ENCODE data around the gene SLC39A13. TPM values are rescaled to one million over a fixed set of nuclear protein-coding genes. Genes with fewer than 3 reads are reported as not detected.

Gene SLC39A13
- total RNA-seq, 1 donor from 2014 or later = 74.6 TPM

DNA sequence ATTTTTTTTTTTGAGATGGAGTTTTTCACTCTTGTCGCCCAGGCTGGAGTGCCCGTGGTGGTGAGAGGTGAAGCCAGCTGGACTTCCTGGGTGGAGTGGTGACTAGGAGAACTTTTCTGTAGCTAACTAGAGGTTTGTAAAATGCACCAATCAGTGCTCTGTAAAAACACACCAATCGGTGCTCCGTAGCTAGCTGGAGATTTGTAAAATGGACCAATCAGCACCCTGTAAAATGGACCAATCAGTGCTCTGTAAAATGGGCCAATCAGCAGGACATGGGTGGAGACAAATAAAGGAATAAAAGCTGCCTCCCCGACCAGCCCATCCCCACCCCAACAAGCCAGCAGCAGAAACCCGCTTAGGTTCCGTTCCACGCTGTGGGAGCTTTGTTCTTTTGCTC, 45.0 kb downstream of the SLC39A13 start:
- no peak for DNase-seq (ENCODE audit: low spot score)

DNA sequence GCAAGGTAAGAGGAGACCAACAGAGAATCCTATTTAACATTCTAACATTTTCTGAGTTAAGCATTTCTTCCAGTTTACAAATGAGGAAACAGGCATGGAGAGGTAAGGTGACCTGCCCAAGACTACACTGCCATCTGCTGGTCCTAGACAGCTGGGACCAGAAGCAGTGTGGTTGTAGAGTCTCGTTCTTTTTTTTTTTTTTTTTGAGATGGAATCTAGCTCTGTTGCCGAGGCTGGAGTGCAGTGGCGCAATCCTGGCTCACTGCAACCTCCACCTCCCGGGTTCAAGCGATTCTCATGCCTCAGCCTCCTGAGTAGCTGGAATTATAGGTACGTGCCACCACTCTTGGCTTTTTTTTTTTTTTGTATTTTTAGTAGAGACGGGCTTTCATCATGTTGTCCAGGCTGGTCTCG, 45.9 kb downstream of the SLC39A13 start:
- peak; percentile 86 for DNase-seq (ENCODE audit: low spot score)

DNA sequence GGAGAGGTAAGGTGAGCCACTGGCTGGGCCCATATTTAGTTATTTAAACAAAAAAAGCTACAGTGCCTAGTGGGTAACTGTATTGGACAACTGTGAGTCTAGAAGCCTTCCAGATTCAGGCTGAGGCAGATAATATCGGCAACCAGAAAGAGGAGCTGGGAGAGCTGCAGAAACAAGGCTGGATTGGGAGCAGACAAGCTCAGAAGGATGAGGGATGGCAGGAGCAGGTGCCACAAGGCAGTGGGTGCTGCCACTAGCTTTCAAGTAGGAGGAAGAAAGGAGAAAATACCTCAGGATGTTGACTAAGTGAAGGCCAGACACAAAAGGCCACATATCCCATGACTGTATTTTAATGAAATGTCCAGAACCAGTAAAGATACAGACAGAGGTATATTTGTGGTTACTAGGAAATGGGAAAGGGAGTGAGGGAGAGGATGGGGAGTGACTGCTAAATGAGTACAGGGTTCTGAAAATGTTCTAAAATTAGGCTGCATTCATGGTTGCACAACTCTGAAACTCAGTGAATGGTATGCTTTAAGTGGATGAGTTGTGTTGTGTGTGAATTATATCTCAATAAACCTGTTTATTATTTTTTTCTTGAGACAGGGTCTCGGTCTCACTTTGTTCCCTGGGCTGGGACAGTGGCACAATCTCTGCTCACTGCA, 52.3 kb downstream of the SLC39A13 start:
- DNase-seq (ENCODE audit: low spot score) = no peak

DNA sequence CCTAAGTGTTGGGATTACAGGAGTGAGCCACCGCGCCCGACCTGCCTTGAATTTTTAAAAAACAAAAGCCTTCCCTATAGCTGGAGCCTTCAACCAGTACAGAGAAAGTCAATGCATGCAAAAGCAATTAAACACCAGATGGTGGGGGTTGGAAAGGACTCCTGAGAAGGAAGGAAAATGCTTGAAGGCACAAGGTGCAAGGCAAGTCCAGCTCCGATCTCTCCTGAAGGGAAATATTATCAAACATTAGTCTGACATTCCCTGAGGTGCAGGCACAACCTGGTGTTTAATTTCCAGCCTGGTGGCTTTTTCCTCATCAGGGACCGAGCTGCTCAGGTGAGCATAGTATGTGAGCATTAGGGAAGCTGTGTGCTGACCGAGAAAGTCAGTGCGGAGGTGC, 53.5 kb downstream of the SLC39A13 start:
- no peak for DNase-seq (ENCODE audit: low spot score)

DNA sequence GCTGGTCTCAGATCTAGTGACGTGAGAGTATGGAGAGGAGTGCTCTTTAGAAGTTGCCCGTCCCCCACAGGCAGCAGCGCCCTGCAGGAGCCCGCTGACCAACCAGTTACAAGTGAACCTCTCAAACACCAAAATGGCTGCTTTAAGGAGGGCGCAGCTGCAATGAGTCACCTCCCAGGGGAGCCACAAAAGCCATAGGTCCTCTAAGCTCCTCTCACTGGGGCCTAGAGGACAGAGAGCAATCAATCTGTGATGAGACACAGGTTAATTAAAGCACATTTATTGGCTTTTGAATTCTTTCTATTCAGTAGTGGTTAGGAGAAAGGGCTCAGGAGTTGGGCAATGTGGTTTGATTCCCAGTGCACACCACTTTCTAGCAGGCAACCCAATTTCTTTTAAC, 56.1 kb downstream of the SLC39A13 start:
- DNase-seq (ENCODE audit: low spot score) = no peak

Other genes starting within 250 kb of the SLC39A13 start
- gene ARFGAP2, start 231.7 kb upstream of the SLC39A13 start, total RNA-seq (ENCODE audit: insufficient read depth, low replicate concordance) = 72.5 TPM
- 23.4 TPM for gene PACSIN3, start 222.2 kb upstream of the SLC39A13 start, total RNA-seq (ENCODE audit: insufficient read depth, low replicate concordance)
- gene DDB2, start 193.6 kb upstream of the SLC39A13 start, total RNA-seq (ENCODE audit: insufficient read depth, low replicate concordance) = 20.7 TPM
- 77.3 TPM for gene ACP2, start 159.8 kb upstream of the SLC39A13 start, total RNA-seq (ENCODE audit: insufficient read depth, low replicate concordance)
- 18.5 TPM for gene NR1H3, start 150.6 kb upstream of the SLC39A13 start, total RNA-seq (ENCODE audit: insufficient read depth, low replicate concordance)
- 25.3 TPM for gene MADD, start 138.5 kb upstream of the SLC39A13 start, total RNA-seq (ENCODE audit: insufficient read depth, low replicate concordance)
- 1.2 TPM for gene MYBPC3, start 55.9 kb upstream of the SLC39A13 start, total RNA-seq (ENCODE audit: insufficient read depth, low replicate concordance)
- 8.2 TPM for gene SPI1, start 30.0 kb upstream of the SLC39A13 start, total RNA-seq (ENCODE audit: insufficient read depth, low replicate concordance)
- gene PSMC3, start 17.8 kb downstream of the SLC39A13 start, total RNA-seq (ENCODE audit: insufficient read depth, low replicate concordance) = 79.9 TPM
- 0.96 TPM for gene RAPSN, start 40.5 kb downstream of the SLC39A13 start, total RNA-seq (ENCODE audit: insufficient read depth, low replicate concordance)
- 120 TPM for gene CELF1, start 144.5 kb downstream of the SLC39A13 start, total RNA-seq (ENCODE audit: insufficient read depth, low replicate concordance)
- 26.7 TPM for gene PTPMT1, start 157.0 kb downstream of the SLC39A13 start, total RNA-seq (ENCODE audit: insufficient read depth, low replicate concordance)
- 11.3 TPM for gene KBTBD4, start 170.4 kb downstream of the SLC39A13 start, total RNA-seq (ENCODE audit: insufficient read depth, low replicate concordance)
- gene NDUFS3, start 170.5 kb downstream of the SLC39A13 start, total RNA-seq (ENCODE audit: insufficient read depth, low replicate concordance) = 40.2 TPM
- gene FAM180B, start 178.1 kb downstream of the SLC39A13 start, total RNA-seq (ENCODE audit: insufficient read depth, low replicate concordance) = not detected
- gene C1QTNF4, start 185.8 kb downstream of the SLC39A13 start, total RNA-seq (ENCODE audit: insufficient read depth, low replicate concordance) = 4.3 TPM
- gene MTCH2, start 234.0 kb downstream of the SLC39A13 start, total RNA-seq (ENCODE audit: insufficient read depth, low replicate concordance) = 39.7 TPM